Lung microvascular endothelial cell (primary cell): Measurements from ENCODE around the gene PLEKHA8. TPM values are rescaled to one million over a fixed set of nuclear protein-coding genes. Genes with fewer than 3 reads are reported as not detected.
A peak's percentile ranks its signal among the peaks of the same experiment; 100 is the strongest.

Experiments
- DNase-seq, 2 donors: peaks; one replicate each; pipeline versions ENCODE4 v3.0.0 to v3.0.0-alpha.2; 2010; ENCODE audit warnings: low read depth in 2 of 2
- total RNA-seq: library from RNA; depleted of rRNA; stranded (reverse); fragments of >200 nt; gene quantifications from 2 replicates; pipeline ENCODE4 v1.2.1, GENCODE V29; 2014

The PLEKHA8 gene
- total RNA-seq, 1 donor from 2014 or later, result 12.3 TPM

- DNase-seq, result no peak
Measured at GRCh38 chr7:30023524-30023923, 4.7 kb upstream of the PLEKHA8 start.

- DNase-seq, result peak; percentile 99 to 100
Measured at GRCh38 chr7:30026229-30027064, 1.8 kb upstream of the PLEKHA8 start, which contains the start of gene FKBP14. Gene FKBP14, minus strand, starts transcription at chr7:30026702. Its CDS starts 194 bp downstream, at chr7:30026508.

GRCh38 chr7:30027065-30027456 is 1.2 kb upstream of the PLEKHA8 start:
- DNase-seq, result peak; percentile 56 to 67

- DNase-seq, result no peak
Measured at GRCh38 chr7:30027740-30028215, 434 bp upstream of the PLEKHA8 start.

- DNase-seq, result peak; percentile 8 to 55
Measured at GRCh38 chr7:30028749-30029635, 780 bp downstream of the PLEKHA8 start.

- no peak for DNase-seq
Measured at GRCh38 chr7:30029696-30030095, 1.5 kb downstream of the PLEKHA8 start.

- DNase-seq, result peak; percentile 11 to 48
Measured at GRCh38 chr7:30032310-30033125, 4.3 kb downstream of the PLEKHA8 start.

- no peak for DNase-seq
Measured at GRCh38 chr7:30034501-30034900, 6.3 kb downstream of the PLEKHA8 start.

- DNase-seq, result no peak
Measured at GRCh38 chr7:30036220-30036619, 8.0 kb downstream of the PLEKHA8 start.

- DNase-seq, result no peak
Measured at GRCh38 chr7:30038196-30038980, 10.2 kb downstream of the PLEKHA8 start.

- DNase-seq, result no peak
Measured at GRCh38 chr7:30040938-30041337, 12.7 kb downstream of the PLEKHA8 start.

- DNase-seq, result no peak
Measured at GRCh38 chr7:30041526-30042269, 13.5 kb downstream of the PLEKHA8 start.

GRCh38 chr7:30046127-30046770 is 18.0 kb downstream of the PLEKHA8 start:
- no peak for DNase-seq

GRCh38 chr7:30047124-30047523 is 18.9 kb downstream of the PLEKHA8 start:
- no peak for DNase-seq

- peak in 1 of 2 donors; percentile 17 for DNase-seq
Measured at GRCh38 chr7:30048582-30048981, 20.4 kb downstream of the PLEKHA8 start.

GRCh38 chr7:30049173-30049572 is 21.0 kb downstream of the PLEKHA8 start:
- DNase-seq, result no peak

GRCh38 chr7:30053068-30053467 is 24.9 kb downstream of the PLEKHA8 start:
- DNase-seq, result no peak

GRCh38 chr7:30057741-30058140 is 29.5 kb downstream of the PLEKHA8 start:
- no peak for DNase-seq

GRCh38 chr7:30061786-30062185 is 33.6 kb downstream of the PLEKHA8 start:
- peak; percentile 39 to 54 for DNase-seq
